Astrocyte (in vitro differentiated cells and primary cell): ENCODE data around the gene TEKT5. TPM values are rescaled to one million over a fixed set of nuclear protein-coding genes. Genes with fewer than 3 reads are reported as not detected.
A peak's percentile ranks its signal among the peaks of the same experiment; 100 is the strongest.

Experiments used
- DNase-seq: peaks from one replicate; pipeline ENCODE4 v3.0.0-alpha.2; 2010; ENCODE audit warnings: low read depth
- FAIRE-seq: peaks from 2 replicates; lab custom pipeline; 2011; peaks lifted over from hg19 to GRCh38; lab: Jason Lieb, UNC
- H2AFZ ChIP-seq: 2 replicates; pipeline ENCODE4 v1.6.0; 2012; ENCODE audit warnings: low read depth, low read length, inconsistent platforms
- H3K27ac ChIP-seq: 2 replicates; pipeline ENCODE4 v1.5.1; 2011; ENCODE audit warnings: low read depth, low read length, inconsistent platforms
- H3K27me3 ChIP-seq: 2 replicates; pipeline ENCODE4 v1.6.0; 2011; ENCODE audit warnings: low read length, inconsistent platforms; ENCODE audit not compliant: insufficient read depth
- H3K36me3 ChIP-seq: 2 replicates; pipeline ENCODE4 v1.5.1; 2011; ENCODE audit warnings: low read length, inconsistent platforms; ENCODE audit not compliant: insufficient read depth
- H3K4me1 ChIP-seq: 2 replicates; pipeline ENCODE4 v1.5.1; 2011; ENCODE audit warnings: low read length, inconsistent platforms; ENCODE audit not compliant: insufficient read depth
- H3K4me2 ChIP-seq: 2 replicates; pipeline ENCODE4 v1.6.0; 2012; ENCODE audit warnings: low read length, inconsistent platforms
- H3K4me3 ChIP-seq: 2 replicates; pipeline ENCODE4 v1.5.1; 2011; ENCODE audit warnings: low read depth, mild to moderate bottlenecking, low read length, inconsistent platforms; ENCODE audit not compliant: insufficient read depth
- H3K79me2 ChIP-seq: 2 replicates; pipeline ENCODE4 v1.6.0; 2012; ENCODE audit warnings: mild to moderate bottlenecking, low read length, inconsistent platforms; ENCODE audit not compliant: insufficient read depth
- H3K9ac ChIP-seq: 2 replicates; pipeline ENCODE4 v1.6.0; 2012; ENCODE audit warnings: mild to moderate bottlenecking, low read length, inconsistent platforms
- H3K9me3 ChIP-seq: 2 replicates; pipeline ENCODE4 v1.5.1; 2012; ENCODE audit warnings: low read depth, mild to moderate bottlenecking, low read length, inconsistent platforms; ENCODE audit not compliant: insufficient read depth
- H4K20me1 ChIP-seq: 2 replicates; pipeline ENCODE4 v1.6.0; 2012; ENCODE audit warnings: low read length, inconsistent platforms; ENCODE audit not compliant: insufficient read depth
- H3K27ac Mint-ChIP-seq: one replicate; pipeline ENCODE4 v1.8.0; 2021; ENCODE audit warnings: mild to moderate bottlenecking, mixed read lengths; ENCODE audit not compliant: unreplicated experiment
- H3K27me3 Mint-ChIP-seq: one replicate; pipeline ENCODE4 v1.8.0; 2021; ENCODE audit warnings: low read depth, mixed read lengths; ENCODE audit not compliant: unreplicated experiment
- H3K36me3 Mint-ChIP-seq: one replicate; pipeline ENCODE4 v1.8.0; 2021; ENCODE audit warnings: low read depth, mixed read lengths; ENCODE audit not compliant: unreplicated experiment
- H3K4me1 Mint-ChIP-seq: one replicate; pipeline ENCODE4 v1.8.0; 2021; ENCODE audit warnings: low read depth, mixed read lengths; ENCODE audit not compliant: unreplicated experiment
- H3K4me3 Mint-ChIP-seq: one replicate; pipeline ENCODE4 v1.8.0; 2021; ENCODE audit warnings: mild to moderate bottlenecking, moderate library complexity, mixed read lengths; ENCODE audit not compliant: unreplicated experiment
- H3K9me3 Mint-ChIP-seq: one replicate; pipeline ENCODE4 v1.8.0; 2021; ENCODE audit warnings: mild to moderate bottlenecking, mixed read lengths; ENCODE audit not compliant: unreplicated experiment
- CTCF ChIP-seq: IDR thresholded peaks from 2 replicates; pipeline ENCODE4 v1.5.1; 2011; ENCODE audit warnings: low read depth, mild to moderate bottlenecking, inconsistent platforms, low read length, moderate library complexity; ENCODE audit not compliant: insufficient read depth
- EZH2 ChIP-seq: IDR thresholded peaks from 2 replicates; pipeline ENCODE4 v1.6.1; 2012; ENCODE audit warnings: mild to moderate bottlenecking, low read length, inconsistent platforms; ENCODE audit not compliant: insufficient read depth
- total RNA-seq: library from RNA; stranded (reverse); gene quantifications from 2 replicates; pipeline ENCODE4 v1.2.1, GENCODE V29; 2021

The TEKT5 gene
- total RNA-seq, 1 donor from 2014 or later: not detected

GRCh38 chr16:10737068-10737625 is 42.4 kb upstream of the TEKT5 start:
- TF ChIP-seq CTCF (peak; percentile 98), EZH2 (no peak)
- FAIRE-seq (no peak), DNase-seq (peak; percentile 19)
- peaks cover 5% of the 10 kb centered on the region for H3K4me1 Mint-ChIP-seq
- H3K4me2 ChIP-seq: peak overlapping the region; percentile 42
- peaks cover 4% of the 10 kb centered on the region for H3K9me3 Mint-ChIP-seq
- H3K9ac ChIP-seq: no peak overlapping the region
- H3K4me3 ChIP-seq: no peak overlapping the region
- H3K9me3 ChIP-seq: peaks cover 4% of the 10 kb centered on the region
- H3K36me3 Mint-ChIP-seq: no peaks in the 10 kb centered on the region
- no peaks in the 10 kb centered on the region for H3K79me2 ChIP-seq
- no peaks in the 10 kb centered on the region for H3K27me3 ChIP-seq
- H3K36me3 ChIP-seq: no peaks in the 10 kb centered on the region
- no peak overlapping the region for H3K27ac ChIP-seq
- no peak overlapping the region for H3K27ac Mint-ChIP-seq
- H4K20me1 ChIP-seq: no peaks in the 10 kb centered on the region
- no peak overlapping the region for H2AFZ ChIP-seq
- peaks cover 9% of the 10 kb centered on the region for H3K4me1 ChIP-seq
- no peak overlapping the region for H3K4me3 Mint-ChIP-seq
- H3K27me3 Mint-ChIP-seq: no peaks in the 10 kb centered on the region

GRCh38 chr16:10731790-10732189 is 37.1 kb upstream of the TEKT5 start:
- DNase-seq (no peak), FAIRE-seq (no peak)
- Mint-ChIP-seq H3K4me3 (no peak overlapping the region), H3K27me3 (no peaks in the 10 kb centered on the region), H3K9me3 (peaks cover 4% of the 10 kb centered on the region), H3K27ac (no peak overlapping the region), H3K36me3 (peaks cover 1% of the 10 kb centered on the region), H3K4me1 (no peaks in the 10 kb centered on the region)
- no peak overlapping the region for H3K27ac ChIP-seq
- H3K4me3 ChIP-seq: no peak overlapping the region
- H2AFZ ChIP-seq: no peak overlapping the region
- H4K20me1 ChIP-seq: no peaks in the 10 kb centered on the region
- no peak overlapping the region for H3K4me2 ChIP-seq
- H3K36me3 ChIP-seq: no peaks in the 10 kb centered on the region
- H3K9me3 ChIP-seq: peaks cover 4% of the 10 kb centered on the region
- peaks cover 5% of the 10 kb centered on the region for H3K4me1 ChIP-seq
- TF ChIP-seq EZH2 (no peak), CTCF (no peak)
- H3K79me2 ChIP-seq: no peaks in the 10 kb centered on the region
- no peak overlapping the region for H3K9ac ChIP-seq
- no peaks in the 10 kb centered on the region for H3K27me3 ChIP-seq
